K562 (cell line): ENCODE results near the gene STAT4. TPM values are rescaled to one million over a fixed set of nuclear protein-coding genes. Genes with fewer than 3 reads are reported as not detected.

Experiments
- ATAC-seq: fragments of 200-7000 bp; cut with Tn5 transposase; 3 replicates; pipeline ENCODE4 v1.9.1; 2020; ENCODE audit warnings: moderate library complexity
- BruUV-seq: library from RNA; stranded (reverse); fragments of 400-500 nt; replicated peaks from 2 replicates; lab custom pipeline; 2021; lab: Mats Ljungman, UMichigan
- CTCF ChIA-PET: fragments of 300-600 bp; formaldehyde crosslinking; extraction: SDS; loops from one replicate; lab custom pipeline; 2021; ENCODE audit warnings: low intra/inter-chr PET ratio; lab: Yijun Ruan, JAX
- POLR2A ChIA-PET: fragments of 300-600, 350-650 bp; sonication (Branson Sonifier 250); formaldehyde crosslinking; extraction: SDS; loops from one replicate; lab custom pipeline; 2021; ENCODE audit warnings: antibody characterized with exemption, inconsistent platforms; lab: Yijun Ruan, JAX
- DNase-seq, 4 experiments: peaks; one replicate each; pipeline versions ENCODE4 v3.0.0 to v3.0.0-alpha.2; 2011 to 2018; ENCODE audit warnings: low spot score in 3 of 4, mixed read lengths in 3 of 4; ENCODE audit errors: extremely low read depth in 1 of 4
- FAIRE-seq: peaks from 2 replicates; lab custom pipeline; 2011; peaks lifted over from hg19 to GRCh38; lab: Jason Lieb, UNC
- H2AFZ ChIP-seq: 2 replicates; pipeline ENCODE4 v1.6.0; 2011; ENCODE audit warnings: low read depth, low read length, control low read depth, inconsistent platforms
- H3K27ac ChIP-seq: fragments of 200-600 bp; 3 replicates; pipeline ENCODE4 v1.8.0; 2011; ENCODE audit warnings: low read depth, mild to moderate bottlenecking, control low read depth, inconsistent platforms, low read length, moderate library complexity, mixed read lengths; ENCODE audit errors: extremely low read depth
- H3K27me3 ChIP-seq, 2 experiments: fragments of 300-600 bp in 1 of 2; 2 replicates in 1 of 2; 3 replicates in 1 of 2; pipeline versions ENCODE4 v1.6.0 to v1.8.0; 2011; ENCODE audit warnings: inconsistent platforms in 2 of 2, low read length in 2 of 2, mild to moderate bottlenecking in 1 of 2, mixed read lengths in 1 of 2, moderate library complexity in 1 of 2; ENCODE audit not compliant: control insufficient read depth in 2 of 2, insufficient read depth in 2 of 2
- H3K36me3 ChIP-seq: fragments of 300-600 bp; 3 replicates; pipeline ENCODE4 v1.8.0; 2011; ENCODE audit warnings: mild to moderate bottlenecking, low read length, inconsistent platforms; ENCODE audit not compliant: control insufficient read depth, insufficient read depth
- H3K4me1 ChIP-seq, 2 experiments: fragments of 200-600 bp in 1 of 2; replicated peaks in 1 of 2; 2 replicates in 1 of 2; 3 replicates in 1 of 2; pipeline versions ENCODE4 v1.5.1 to v1.8.0; 2011; ENCODE audit warnings: inconsistent platforms in 2 of 2, low read length in 2 of 2, mild to moderate bottlenecking in 1 of 2, mixed read lengths in 1 of 2, moderate library complexity in 1 of 2; ENCODE audit not compliant: control insufficient read depth in 2 of 2, insufficient read depth in 2 of 2
- H3K4me2 ChIP-seq: 2 replicates; pipeline ENCODE4 v1.6.1; 2011; ENCODE audit warnings: low read length, control low read depth, inconsistent platforms, mixed read lengths; ENCODE audit not compliant: insufficient read depth
- H3K4me3 ChIP-seq: fragments of 200-600 bp; sonication (generic), shearing (Covaris generic); 2 replicates; pipeline ENCODE4 v1.5.1; 2016; ENCODE audit warnings: control low read depth, inconsistent platforms
- H3K79me2 ChIP-seq: fragments of 200-600 bp; 3 replicates; pipeline ENCODE4 v1.8.0; 2011; ENCODE audit warnings: low read length, inconsistent platforms; ENCODE audit not compliant: control insufficient read depth, insufficient read depth
- H3K9ac ChIP-seq, 2 experiments: 2 replicates each; pipeline versions ENCODE4 v1.6.0 to v1.6.1; 2011; ENCODE audit warnings: low read depth in 2 of 2, low read length in 2 of 2, control low read depth in 1 of 2, inconsistent platforms in 1 of 2, mild to moderate bottlenecking in 1 of 2, mixed read lengths in 1 of 2; ENCODE audit not compliant: insufficient read depth in 1 of 2
- H3K9me1 ChIP-seq: one replicate; pipeline ENCODE4 v1.6.0; 2011; ENCODE audit warnings: inconsistent platforms, mild to moderate bottlenecking, low read length, moderate library complexity; ENCODE audit not compliant: control insufficient read depth, insufficient read depth
- H3K9me3 ChIP-seq: replicated peaks from 2 replicates; pipeline ENCODE4 v1.5.1; 2011; ENCODE audit warnings: low read depth, low read length, inconsistent platforms; ENCODE audit not compliant: control insufficient read depth, insufficient read depth
- H4K20me1 ChIP-seq: replicated peaks from 2 replicates; pipeline ENCODE4 v1.6.1; 2011; ENCODE audit warnings: low read length, inconsistent platforms, mixed read lengths; ENCODE audit not compliant: control insufficient read depth, insufficient read depth
- C11orf30 ChIP-seq: fragments of 450-650 bp; IDR thresholded peaks from 2 replicates; pipeline ENCODE4 v1.6.1; 2016; ENCODE audit warnings: low read depth, mild to moderate bottlenecking
- CEBPG ChIP-seq, 3 experiments: fragments of 200-800 bp in 1 of 3; sonication (Bioruptor generic) in 1 of 3; sonication (generic) in 1 of 3; formaldehyde crosslinking in 1 of 3; IDR thresholded peaks in 2 of 3; conservative IDR thresholded peaks in 1 of 3; 2 replicates each; pipeline versions ENCODE4 v1.6.1 to v1.8.0; 2016 to 2022; ENCODE audit warnings: missing compliant biosample characterization in 2 of 3, missing genetic modification characterization in 2 of 3, mild to moderate bottlenecking in 1 of 3, missing genetic modification reagents in 1 of 3
- CREB3 ChIP-seq: fragments of 450-650 bp; conservative IDR thresholded peaks from 2 replicates; pipeline ENCODE4 v1.6.1; 2016; ENCODE audit warnings: missing genetic modification characterization, low read depth, mild to moderate bottlenecking, missing compliant biosample characterization, moderate library complexity
- ESRRA ChIP-seq: fragments of 450-650 bp; IDR thresholded peaks from 2 replicates; pipeline ENCODE4 v1.6.1; 2014; ENCODE audit warnings: low read depth, mild to moderate bottlenecking, moderate library complexity, borderline replicate concordance
- HINFP ChIP-seq: fragments of 450-650 bp; conservative IDR thresholded peaks from 2 replicates; pipeline ENCODE4 v1.6.1; 2016; ENCODE audit warnings: missing genetic modification characterization, low read depth, mild to moderate bottlenecking, control low read depth, missing compliant biosample characterization
- MIER1 ChIP-seq: fragments of 450-650 bp; IDR thresholded peaks from 2 replicates; pipeline ENCODE4 v1.6.1; 2016; ENCODE audit warnings: antibody characterized with exemption, mild to moderate bottlenecking, low read depth
- MLX ChIP-seq, 2 experiments: fragments of 450-650 bp in 1 of 2; sonication (generic) in 1 of 2; formaldehyde crosslinking; conservative IDR thresholded peaks; 2 replicates each; pipeline versions ENCODE4 v1.4.0 to v1.8.1; 2020 to 2022; ENCODE audit warnings: mild to moderate bottlenecking in 1 of 2, missing genetic modification reagents in 1 of 2
- NBN ChIP-seq: fragments of 450-650 bp; IDR thresholded peaks from 2 replicates; pipeline ENCODE4 v1.6.1; 2016; ENCODE audit warnings: low read depth, mild to moderate bottlenecking
- NCOA4 ChIP-seq: fragments of 450-650 bp; IDR thresholded peaks from 2 replicates; pipeline ENCODE4 v1.6.1; 2018; ENCODE audit warnings: mild to moderate bottlenecking; ENCODE audit not compliant: partially characterized antibody
- SMARCC2 ChIP-seq: fragments of 450-650 bp; IDR thresholded peaks from 2 replicates; pipeline ENCODE4 v1.6.1; 2017; ENCODE audit warnings: antibody characterized with exemption, moderate library complexity, mild to moderate bottlenecking, low read depth
- SRSF1 ChIP-seq: fragments of 200-400 bp; formaldehyde crosslinking; IDR thresholded peaks from 2 replicates; pipeline ENCODE4 v1.6.1; 2017; ENCODE audit warnings: mild to moderate bottlenecking, low read depth, low read length, moderate library complexity
- TEAD4 ChIP-seq, 2 experiments: sonication (generic) in 1 of 2; formaldehyde crosslinking in 1 of 2; IDR thresholded peaks; 2 replicates each; pipeline versions ENCODE4 v1.6.1 to v1.8.0; 2012 to 2022; ENCODE audit warnings: borderline replicate concordance in 1 of 2, inconsistent platforms in 1 of 2, low read length in 1 of 2, mild to moderate bottlenecking in 1 of 2, missing genetic modification reagents in 1 of 2
- ZBTB12 ChIP-seq: fragments of 250-450 bp; sonication (Bioruptor Pico); IDR thresholded peaks from 2 replicates; pipeline ENCODE4 v1.4.0; 2020
- ZNF143 ChIP-seq: sonication (generic); formaldehyde crosslinking; IDR thresholded peaks from 2 replicates; pipeline ENCODE4 v1.9.0; 2022; ENCODE audit warnings: mild to moderate bottlenecking, missing genetic modification reagents
- ZNF239 ChIP-seq: fragments of 250-450 bp; sonication (Bioruptor Pico); IDR thresholded peaks from 2 replicates; pipeline ENCODE4 v1.4.0; 2020; ENCODE audit warnings: mild to moderate bottlenecking
- WGBS: fragments of 100-300 bp; shearing (Covaris generic); methylation state at CpG from one replicate; pipeline ENCODE4 v1.1.6; 2016; ENCODE audit warnings: low coverage, mixed read lengths; ENCODE audit not compliant: insufficient coverage; ENCODE audit errors: missing lambda C conversion rate; 5-methylcytosine and 5-hydroxymethylcytosine counted together
- in situ Hi-C: fragments of 300-500 bp; cut with MboI; formaldehyde crosslinking; loops from 4 replicates; pipeline ENCODE4 v1.15.0; 2018; ENCODE audit warnings: inconsistent platforms, mixed read lengths
- intact Hi-C: fragments of 100-400 bp; cut with micrococcal nuclease; formaldehyde crosslinking; loops from 2 replicates; pipeline ENCODE4 v1.14.2; 2022
- polyA plus RNA-seq, 8 experiments: library from polyadenylated mRNA; depleted of rRNA in 4 of 8; stranded (reverse) in 5 of 8; unstranded in 3 of 8; fragments of >200 nt; fragmentation: Nextera tagmentation in 2 of 8; fragmentation: Illumina TruSeq in 1 of 8; extraction: Ambion mirVana in 2 of 8; extraction: Trizol in 1 of 8; gene quantifications; 2 replicates each; pipeline versions ENCODE4 v1.2.1 to v1.2.3, GENCODE V29; 2011 to 2014; ENCODE audit warnings: inconsistent platforms in 1 of 8, missing spikeins in 1 of 8
- total RNA-seq, 7 experiments: library from RNA; depleted of rRNA in 6 of 7; stranded (reverse); fragments of >200 nt in 6 of 7; fragmentation: Illumina TruSeq in 2 of 7; extraction: Trizol in 2 of 7; gene quantifications; 2 replicates each; pipeline versions ENCODE4 v1.2.1 to v1.2.3, GENCODE V29; 2011 to 2021; ENCODE audit warnings: low replicate concordance in 1 of 7

Gene STAT4
- total and polyA plus RNA-seq, 9 of the 15 experiments (the other 6 are each of a cell fraction or from before 2014, with no cell fraction given), result 0.01 to 0.06 (median 0.03) TPM; not detected in 6

- no peak for TF ChIP-seq HINFP (tag)
- TF ChIP-seq MIER1, result no peak
- no peak for TF ChIP-seq ESRRA
- TF ChIP-seq C11orf30, result no peak
- TF ChIP-seq ZNF239, result no peak
- TF ChIP-seq, all 486 proteins: peak for 0
These were observed 162.9 kb downstream of the STAT4 start (continued) for GRCh38 chr2:190987938-190988337.

GRCh38 chr2:190987116-190987515 lies 163.7 kb downstream of the STAT4 start:
- H3K9me3 ChIP-seq, result no peaks in the 10 kb centered on the region
- H4K20me1 ChIP-seq, result no peaks in the 10 kb centered on the region
- H3K9me1 ChIP-seq, result no peaks in the 10 kb centered on the region
- no peak overlapping the region for H2AFZ ChIP-seq
- intact Hi-C loops (no loop called here), in situ Hi-C loops (no loop called here)
- 85% methylated on average over 1 of the region's 1 CpG for WGBS
- H3K4me1 ChIP-seq, result no peaks in the 10 kb centered on the region
- FAIRE-seq (no peak), ATAC-seq (no peak), DNase-seq (no peak)
- H3K79me2 ChIP-seq, result no peaks in the 10 kb centered on the region
- H3K27ac ChIP-seq, result no peak overlapping the region
- H3K4me2 ChIP-seq, result no peak overlapping the region
- ChIA-PET CTCF (no interaction called here), POLR2A (interaction anchor here (0.8 kb wide), 1 partner anchor 27 kb away, joined by 3 read pairs; the partner anchor contains the start of gene STAT1)
- H3K4me3 ChIP-seq, result no peak overlapping the region
- H3K36me3 ChIP-seq, result peaks cover 92% of the 10 kb centered on the region; the same call in 2 of the 3 replicates
- no peak overlapping the region for H3K9ac ChIP-seq
- no peaks in the 10 kb centered on the region for H3K27me3 ChIP-seq
- BruUV-seq, result no TSS peak
- TF ChIP-seq MLX (CRISPR knock-in tag; conservative IDR thresholded peaks at IDR 0.05), result no peak
- no peak for TF ChIP-seq TEAD4 (IDR thresholded peaks at IDR 0.05; ENCODE audit: low read length)
- TF ChIP-seq TEAD4 (CRISPR knock-in tag; IDR thresholded peaks at IDR 0.05; ENCODE audit: borderline replicate concordance), result no peak
- no peak for TF ChIP-seq CREB3 (tag)
- no peak for TF ChIP-seq ZBTB12
- TF ChIP-seq SRSF1, result no peak
- TF ChIP-seq SMARCC2, result no peak
- no peak for TF ChIP-seq CEBPG (CRISPR knock-in tag; IDR thresholded peaks at IDR 0.05)
- no peak for TF ChIP-seq CEBPG (tag; conservative IDR thresholded peaks at IDR 0.05 in 1 of 2, IDR thresholded peaks at IDR 0.05 in 1 of 2)
- no peak for TF ChIP-seq NBN
- no peak for TF ChIP-seq ZNF143 (CRISPR knock-in tag)
- no peak for TF ChIP-seq NCOA4
